Panc1 (cell line): ENCODE measurements around the gene NLRP8.

Experiments
- POLR2AphosphoS5 ChIP-seq: IDR thresholded peaks from 2 replicates; pipeline ENCODE4 v1.6.1; 2012; ENCODE audit warnings: mild to moderate bottlenecking, low read depth, low read length, moderate library complexity
- TF ChIP-seq, protein P1 (sequence below): fragments of 450-650 bp; IDR thresholded peaks from 2 replicates; pipeline ENCODE4 v1.5.1; 2017; ENCODE audit warnings: mild to moderate bottlenecking

DNA sequence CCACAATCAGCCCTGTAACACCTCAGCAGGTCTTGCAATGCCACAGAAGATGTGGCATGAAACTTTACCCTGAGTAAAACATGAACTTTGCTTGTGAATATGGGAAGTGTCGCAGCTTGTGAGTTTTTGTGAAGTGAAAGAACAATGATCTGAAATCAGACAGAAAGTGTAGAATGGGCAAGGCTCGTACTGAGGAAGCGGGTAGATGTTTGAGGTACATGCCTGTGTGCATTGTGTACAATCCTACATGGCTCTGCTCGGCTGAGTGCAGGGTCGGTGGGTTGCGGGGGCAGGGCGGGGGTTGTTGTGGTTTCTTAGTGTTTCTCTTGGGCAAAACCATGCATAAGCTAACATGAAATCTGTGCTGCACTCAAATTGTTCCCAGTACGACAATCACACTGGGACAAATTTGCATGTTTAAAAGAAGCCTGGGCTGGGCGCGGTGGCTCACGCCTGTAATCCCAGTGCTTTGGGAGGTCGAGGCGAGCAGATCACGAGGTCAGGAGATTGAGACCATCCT lies 16.6 kb upstream of the NLRP8 start:
- TF ChIP-seq, protein P1, sequence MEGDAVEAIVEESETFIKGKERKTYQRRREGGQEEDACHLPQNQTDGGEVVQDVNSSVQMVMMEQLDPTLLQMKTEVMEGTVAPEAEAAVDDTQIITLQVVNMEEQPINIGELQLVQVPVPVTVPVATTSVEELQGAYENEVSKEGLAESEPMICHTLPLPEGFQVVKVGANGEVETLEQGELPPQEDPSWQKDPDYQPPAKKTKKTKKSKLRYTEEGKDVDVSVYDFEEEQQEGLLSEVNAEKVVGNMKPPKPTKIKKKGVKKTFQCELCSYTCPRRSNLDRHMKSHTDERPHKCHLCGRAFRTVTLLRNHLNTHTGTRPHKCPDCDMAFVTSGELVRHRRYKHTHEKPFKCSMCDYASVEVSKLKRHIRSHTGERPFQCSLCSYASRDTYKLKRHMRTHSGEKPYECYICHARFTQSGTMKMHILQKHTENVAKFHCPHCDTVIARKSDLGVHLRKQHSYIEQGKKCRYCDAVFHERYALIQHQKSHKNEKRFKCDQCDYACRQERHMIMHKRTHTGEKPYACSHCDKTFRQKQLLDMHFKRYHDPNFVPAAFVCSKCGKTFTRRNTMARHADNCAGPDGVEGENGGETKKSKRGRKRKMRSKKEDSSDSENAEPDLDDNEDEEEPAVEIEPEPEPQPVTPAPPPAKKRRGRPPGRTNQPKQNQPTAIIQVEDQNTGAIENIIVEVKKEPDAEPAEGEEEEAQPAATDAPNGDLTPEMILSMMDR: no peak
- TF ChIP-seq POLR2AphosphoS5: no peak
